ENCODE data around the gene NTN5. TPM values are rescaled to one million over a fixed set of nuclear protein-coding genes. Genes with fewer than 3 reads are reported as not detected.
"Not testable (repeated sequence)": the region's sequence is repeated elsewhere in the genome, so short reads cannot be mapped to it uniquely, and the experiment has no call there.

NTN5 gene
- total and polyA plus RNA-seq, 5 experiments from 2014 or later, result 0.17 to 2.9 (median 0.97) TPM; not detected in 1

- Mint-ChIP-seq H3K4me3 (peak within 1 kb of the TSS; percentile 48 to 84 (median 67)), H3K9me3 (no peaks in the 10 kb centered on the region), H3K36me3 (peaks cover 0 to 12% (median 11%) of the 10 kb centered on the region in 3 donors), H3K27ac (peak within 1 kb of the TSS in 4 of 10 donors; percentile 11 to 85 (median 56)), H3K4me1 (peaks cover 8 to 14% (median 12%) of the 10 kb centered on the region in 4 donors), H3K27me3 (peaks cover 4 to 20% (median 7%) of the 10 kb centered on the region in 5 donors)
- DNase-seq (no peak), ATAC-seq (no peak)
- POLR2A ChIA-PET, result interaction anchor here (1.0 to 1.5 kb wide), 2 partner anchors 9 to 18 kb away, joined by 3 to 4 read pairs; no protein-coding TSS in a partner anchor
These were observed 23.0 kb upstream of the NTN5 start, which contains the start of gene FUT2 for GRCh38 chr19:48695743-48696352. TSS of gene FUT2 (plus strand) at chr19:48695971. CDS start at chr19:48702957, 6,986 bp downstream.

- H3K4me3 Mint-ChIP-seq, ATAC-seq, H3K27ac Mint-ChIP-seq, DNase-seq, POLR2A ChIA-PET, H3K9me3 Mint-ChIP-seq, H3K36me3 Mint-ChIP-seq: not testable (repeated sequence)
- H3K4me1 Mint-ChIP-seq, result peaks cover 8 to 14% (median 12%) of the 10 kb centered on the region in 4 donors
- H3K27me3 Mint-ChIP-seq, result peaks cover 4 to 18% (median 7%) of the 10 kb centered on the region in 5 donors
These were observed 20.8 kb upstream of the NTN5 start for GRCh38 chr19:48693629-48694028.

DNA sequence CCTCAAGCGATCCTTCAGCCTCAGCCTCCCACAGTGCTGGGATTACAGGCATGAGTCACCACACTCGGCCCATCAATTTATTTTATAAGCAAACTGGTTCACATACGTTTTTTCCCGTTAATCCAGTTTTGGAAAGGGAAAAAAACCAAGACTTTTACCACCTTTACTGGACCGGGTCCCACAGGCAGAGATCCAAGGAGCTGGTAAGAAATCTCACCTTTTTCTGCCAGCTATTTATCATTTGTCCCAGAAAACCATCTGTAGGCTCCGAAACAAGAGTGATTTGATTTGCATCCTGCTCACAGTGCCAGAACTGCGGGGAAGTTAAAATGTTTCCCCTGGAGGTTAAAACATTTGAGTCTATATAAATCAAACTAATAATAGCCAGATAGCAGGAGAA lies 16.6 kb upstream of the NTN5 start:
- ATAC-seq (no peak), DNase-seq (no peak)
- H3K36me3 Mint-ChIP-seq, result peaks cover 0 to under 1% (median 0%) of the 10 kb centered on the region in 3 donors
- H3K27me3 Mint-ChIP-seq, result no peaks in the 10 kb centered on the region
- H3K4me1 Mint-ChIP-seq, result no peaks in the 10 kb centered on the region
- no peaks in the 10 kb centered on the region for H3K9me3 Mint-ChIP-seq
- no peak overlapping the region for H3K4me3 Mint-ChIP-seq
- no peak overlapping the region for H3K27ac Mint-ChIP-seq
- POLR2A ChIA-PET, result no interaction called here

- Mint-ChIP-seq H3K4me3 (no peak overlapping the region), H3K27ac (no peak overlapping the region), H3K4me1 (peaks cover 0 to 2% (median 0%) of the 10 kb centered on the region in 4 donors), H3K36me3 (no peaks in the 10 kb centered on the region), H3K9me3 (no peaks in the 10 kb centered on the region), H3K27me3 (no peaks in the 10 kb centered on the region)
- POLR2A ChIA-PET, result no interaction called here
- DNase-seq (no peak), ATAC-seq (no peak)
These were observed 15.0 kb upstream of the NTN5 start for GRCh38 chr19:48687776-48688175.

GRCh38 chr19:48686637-48687036 lies 13.8 kb upstream of the NTN5 start:
- ATAC-seq, H3K4me3 Mint-ChIP-seq, H3K4me1 Mint-ChIP-seq, POLR2A ChIA-PET, H3K27me3 Mint-ChIP-seq, H3K36me3 Mint-ChIP-seq, H3K27ac Mint-ChIP-seq, DNase-seq, H3K9me3 Mint-ChIP-seq: not testable (repeated sequence)

GRCh38 chr19:48686088-48686487 lies 13.3 kb upstream of the NTN5 start:
- H3K36me3 Mint-ChIP-seq, result no peaks in the 10 kb centered on the region
- no peaks in the 10 kb centered on the region for H3K27me3 Mint-ChIP-seq
- POLR2A ChIA-PET, result no interaction called here
- DNase-seq (no peak), ATAC-seq (no peak)
- H3K4me1 Mint-ChIP-seq, result peaks cover 0 to 2% (median 0%) of the 10 kb centered on the region in 4 donors
- no peak overlapping the region for H3K4me3 Mint-ChIP-seq
- H3K27ac Mint-ChIP-seq, result no peak overlapping the region
- H3K9me3 Mint-ChIP-seq, result no peaks in the 10 kb centered on the region

- DNase-seq, result no peak
- POLR2A ChIA-PET, result no interaction called here
- Mint-ChIP-seq H3K36me3 (no peaks in the 10 kb centered on the region), H3K9me3 (no peaks in the 10 kb centered on the region), H3K4me1 (peaks cover 0 to 2% (median 0%) of the 10 kb centered on the region in 4 donors), H3K4me3 (no peak overlapping the region), H3K27me3 (no peaks in the 10 kb centered on the region), H3K27ac (no peak overlapping the region)
- no peak for ATAC-seq
These were observed 12.8 kb upstream of the NTN5 start for GRCh38 chr19:48685583-48685982.

DNA sequence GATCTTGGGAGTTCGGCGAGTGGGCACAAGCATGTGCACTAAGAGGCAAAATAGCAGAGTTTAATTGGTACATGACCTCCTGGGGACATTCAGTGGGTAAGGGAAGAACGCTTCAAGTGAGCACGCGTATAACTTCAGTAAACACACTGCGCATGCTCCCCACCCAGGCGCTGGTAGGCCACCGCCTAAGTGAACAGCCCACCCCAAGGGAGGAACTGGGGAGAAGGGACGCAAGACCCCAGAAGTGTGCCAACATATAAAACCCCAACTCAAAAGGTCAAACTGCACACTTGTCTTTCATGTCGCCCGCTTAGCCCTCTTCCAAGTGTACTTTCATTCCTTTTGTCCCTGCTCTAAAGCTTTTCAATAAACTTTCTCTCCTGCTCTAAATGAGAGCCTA lies 10.5 kb upstream of the NTN5 start:
- H3K27ac Mint-ChIP-seq, result peak overlapping the region in 3 of 10 donors; percentile 37 to 76 (median 59)
- ATAC-seq, result peak; percentile 45 to 82

GRCh38 chr19:48681127-48681470 lies 8.3 kb upstream of the NTN5 start:
- Mint-ChIP-seq H3K9me3 (no peaks in the 10 kb centered on the region), H3K27ac (no peak overlapping the region), H3K4me3 (no peak overlapping the region), H3K36me3 (no peaks in the 10 kb centered on the region), H3K4me1 (peaks cover 0 to 2% (median under 1%) of the 10 kb centered on the region in 4 donors), H3K27me3 (no peaks in the 10 kb centered on the region)
- POLR2A ChIA-PET, result no interaction called here
- no peak for ATAC-seq
- DNase-seq, result no peak

More for the DNA sequence above, 10.5 kb upstream of the NTN5 start:
- H3K36me3 Mint-ChIP-seq, result no peaks in the 10 kb centered on the region
- H3K4me1 Mint-ChIP-seq, result peaks cover 0 to 2% (median 0%) of the 10 kb centered on the region in 4 donors
- H3K27me3 Mint-ChIP-seq, result no peaks in the 10 kb centered on the region
- no peaks in the 10 kb centered on the region for H3K9me3 Mint-ChIP-seq
- H3K4me3 Mint-ChIP-seq, result peak overlapping the region in 8 of 10 donors; percentile 8 to 64 (median 46)
- POLR2A ChIA-PET, result no interaction called here
- DNase-seq, result peak in 6 of 10 donors; percentile 27 to 74 (median 43)

GRCh38 chr19:48680436-48681126 lies 7.8 kb upstream of the NTN5 start:
- no peaks in the 10 kb centered on the region for H3K9me3 Mint-ChIP-seq
- H3K4me3 Mint-ChIP-seq, result no peak overlapping the region
- no peaks in the 10 kb centered on the region for H3K27me3 Mint-ChIP-seq
- ATAC-seq, result no peak
- no peak for DNase-seq
- no peaks in the 10 kb centered on the region for H3K36me3 Mint-ChIP-seq
- POLR2A ChIA-PET, result no interaction called here
- H3K4me1 Mint-ChIP-seq, result peaks cover 0 to 5% (median 1%) of the 10 kb centered on the region in 4 donors
- H3K27ac Mint-ChIP-seq, result no peak overlapping the region

GRCh38 chr19:48680006-48680405 lies 7.2 kb upstream of the NTN5 start:
- H3K27ac Mint-ChIP-seq, H3K27me3 Mint-ChIP-seq, H3K4me3 Mint-ChIP-seq, ATAC-seq, H3K36me3 Mint-ChIP-seq, POLR2A ChIA-PET, DNase-seq, H3K9me3 Mint-ChIP-seq: not testable (repeated sequence)
- H3K4me1 Mint-ChIP-seq, result peaks cover 3 to 11% (median 6%) of the 10 kb centered on the region in 4 donors

DNA sequence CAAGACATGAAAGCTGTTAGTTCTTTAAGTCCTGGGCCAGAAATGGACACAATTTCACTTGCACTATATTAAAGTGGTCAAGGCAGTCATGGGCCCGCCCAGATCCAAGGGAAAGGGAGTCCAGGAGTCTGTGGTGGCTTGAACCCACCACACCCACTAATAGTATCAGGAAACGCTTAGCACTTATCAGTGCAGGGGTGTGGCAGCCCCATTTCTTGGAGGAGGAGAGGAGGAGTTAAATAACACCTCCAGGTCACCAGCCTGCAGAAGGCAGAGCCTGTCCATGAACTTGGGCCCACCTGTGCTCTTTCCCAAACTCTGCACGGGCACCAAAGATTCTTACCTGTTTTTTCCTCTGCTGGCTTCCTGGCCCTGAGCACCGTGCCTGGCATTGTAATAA lies 5.4 kb upstream of the NTN5 start:
- no peaks in the 10 kb centered on the region for H3K36me3 Mint-ChIP-seq
- no peaks in the 10 kb centered on the region for H3K9me3 Mint-ChIP-seq
- H3K27me3 Mint-ChIP-seq, result no peaks in the 10 kb centered on the region
- POLR2A ChIA-PET, result no interaction called here
- no peak overlapping the region for H3K27ac Mint-ChIP-seq
- no peak overlapping the region for H3K4me3 Mint-ChIP-seq
- peaks cover 3 to 11% (median 6%) of the 10 kb centered on the region in 4 donors for H3K4me1 Mint-ChIP-seq
- DNase-seq, result no peak
- ATAC-seq, result no peak

DNA sequence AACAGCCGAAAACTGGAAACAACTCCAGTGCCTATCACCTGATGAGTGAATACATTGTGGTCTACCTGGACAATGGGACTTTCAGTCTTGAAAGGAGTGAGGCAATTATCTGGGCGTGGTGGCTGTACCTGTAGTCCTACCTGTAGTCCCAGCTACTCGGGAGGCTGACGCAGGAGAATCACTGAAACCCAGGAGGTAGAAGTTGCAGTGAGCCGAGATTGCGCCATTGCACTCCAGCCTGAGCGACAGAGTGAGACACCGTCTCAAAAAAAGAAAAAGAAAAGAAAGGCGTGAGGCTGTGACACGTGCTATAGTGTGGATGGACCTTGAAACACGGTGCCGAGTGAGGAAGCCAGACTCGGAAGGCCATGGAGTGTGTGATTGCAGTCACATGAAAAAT lies 4.1 kb upstream of the NTN5 start:
- DNase-seq, result no peak
- POLR2A ChIA-PET, result no interaction called here
- peaks cover 3 to 11% (median 6%) of the 10 kb centered on the region in 4 donors for H3K4me1 Mint-ChIP-seq

More for the DNA sequence above, 4.1 kb upstream of the NTN5 start:
- ATAC-seq, result no peak
- Mint-ChIP-seq H3K9me3 (no peaks in the 10 kb centered on the region), H3K36me3 (no peaks in the 10 kb centered on the region), H3K27me3 (no peaks in the 10 kb centered on the region), H3K4me3 (no peak overlapping the region), H3K27ac (no peak overlapping the region)

All from naive thymus-derived CD8-positive, alpha-beta T cell (primary cell).